ENCODE measurements around the gene PIGC. TPM values are rescaled to one million over a fixed set of nuclear protein-coding genes. Genes with fewer than 3 reads are reported as not detected.

The PIGC gene
- 14.4 and 17.1 TPM in 2 replicates for total RNA-seq

GRCh38 chr1:172443666-172444453 lies at the start of gene PIGC:
Gene PIGC, minus strand, starts transcription at chr1:172444069. Its CDS starts 1,447 bp downstream, at chr1:172442622.

DNA sequence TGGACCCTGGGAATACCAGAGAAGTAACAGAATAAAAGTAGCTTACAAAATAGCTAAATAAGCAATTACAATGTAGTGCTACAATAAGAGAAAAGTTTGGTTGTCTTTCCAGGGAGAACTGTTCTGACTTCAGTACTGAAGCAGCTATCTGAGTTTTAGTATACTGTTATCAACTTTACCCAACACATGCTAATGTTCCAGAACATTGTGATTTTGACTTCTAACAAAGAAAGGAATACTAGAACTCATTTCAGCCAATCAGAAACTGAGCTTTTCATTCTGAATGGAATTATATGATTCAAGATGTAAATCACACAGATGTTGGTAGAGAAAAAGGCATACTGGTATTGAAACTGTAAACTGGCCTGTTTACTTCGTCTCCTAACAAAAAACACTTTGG lies 23.5 kb downstream of the PIGC start, which contains the start of gene C1orf105:
TSS of gene C1orf105 (plus strand) at position 301 of the 400 bp plus-strand sequence. CDS start 201 bp downstream, outside the sequence.

Other genes with a start within 250 kb of the PIGC start
- not detected in 2 replicates for gene C1orf105, start 23.4 kb downstream of the PIGC start, total RNA-seq
- 42.0 and 44.5 TPM in 2 replicates for gene SUCO, start 89.1 kb upstream of the PIGC start, total RNA-seq
- gene FASLG, start 215.0 kb upstream of the PIGC start, total RNA-seq, result not detected in 2 replicates

Measured in regular cardiac myocyte (primary cell).